GM12891 (cell line): ENCODE results near the gene MOGAT3. TPM values are rescaled to one million over a fixed set of nuclear protein-coding genes. Genes with fewer than 3 reads are reported as not detected.

Experiments used
- DNase-seq: peaks from one replicate; pipeline ENCODE4 v3.0.0; 2011; ENCODE audit warnings: low spot score; ENCODE audit not compliant: insufficient read length
- FAIRE-seq: peaks from 2 replicates; lab custom pipeline; 2011; peaks lifted over from hg19 to GRCh38; lab: Jason Lieb, UNC
- PAX5 ChIP-seq: IDR thresholded peaks from 2 replicates; pipeline ENCODE4 v1.6.1; 2011; ENCODE audit warnings: low read length, moderate library complexity, mild to moderate bottlenecking; ENCODE audit not compliant: insufficient read depth, severe bottlenecking
- POLR2A ChIP-seq: IDR thresholded peaks from 2 replicates; pipeline ENCODE4 v1.6.1; 2011; ENCODE audit warnings: low read depth, low read length, control low read depth
- POLR2AphosphoS5 ChIP-seq: IDR thresholded peaks from 2 replicates; pipeline ENCODE4 v1.6.1; 2011; ENCODE audit warnings: low read depth, low read length, control low read depth
- POU2F2 ChIP-seq: IDR thresholded peaks from 2 replicates; pipeline ENCODE4 v1.6.1; 2011; ENCODE audit warnings: low read depth, mild to moderate bottlenecking, control low read depth, low read length, moderate library complexity
- SPI1 ChIP-seq: IDR thresholded peaks from 2 replicates; pipeline ENCODE4 v1.6.1; 2011; ENCODE audit warnings: low read depth, low read length, control low read depth
- TAF1 ChIP-seq: IDR thresholded peaks from 2 replicates; pipeline ENCODE4 v1.6.1; 2011; ENCODE audit warnings: low read depth, low read length, control low read depth
- polyA plus RNA-seq: library from polyadenylated mRNA; unstranded; fragments of >200 nt; gene quantifications from one replicate; pipeline ENCODE4 v1.2.1, GENCODE V29; 2012; ENCODE audit warnings: low read depth, missing spikeins, inconsistent platforms; ENCODE audit not compliant: missing spikeins

Gene MOGAT3, protein sequence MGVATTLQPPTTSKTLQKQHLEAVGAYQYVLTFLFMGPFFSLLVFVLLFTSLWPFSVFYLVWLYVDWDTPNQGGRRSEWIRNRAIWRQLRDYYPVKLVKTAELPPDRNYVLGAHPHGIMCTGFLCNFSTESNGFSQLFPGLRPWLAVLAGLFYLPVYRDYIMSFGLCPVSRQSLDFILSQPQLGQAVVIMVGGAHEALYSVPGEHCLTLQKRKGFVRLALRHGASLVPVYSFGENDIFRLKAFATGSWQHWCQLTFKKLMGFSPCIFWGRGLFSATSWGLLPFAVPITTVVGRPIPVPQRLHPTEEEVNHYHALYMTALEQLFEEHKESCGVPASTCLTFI
- polyA plus RNA-seq, result not detected

GRCh38 chr7:101200862-101201599 lies at the start of gene MOGAT3:
Gene MOGAT3 (minus strand): TSS chr7:101201036. CDS start chr7:101200854, 182 bp downstream.
- DNase-seq (no peak), FAIRE-seq (no peak)
- TF ChIP-seq POLR2A (no peak), TAF1 (no peak), PAX5 (no peak), POU2F2 (no peak), SPI1 (no peak), POLR2AphosphoS5 (no peak)

GRCh38 chr7:101250324-101250723 lies 49.5 kb upstream of the MOGAT3 start:
- no peak for DNase-seq
- TF ChIP-seq SPI1 (peak; percentile 30; the same call in 1 of the 2 replicates), PAX5 (no peak)
- FAIRE-seq, result no peak

DNA sequence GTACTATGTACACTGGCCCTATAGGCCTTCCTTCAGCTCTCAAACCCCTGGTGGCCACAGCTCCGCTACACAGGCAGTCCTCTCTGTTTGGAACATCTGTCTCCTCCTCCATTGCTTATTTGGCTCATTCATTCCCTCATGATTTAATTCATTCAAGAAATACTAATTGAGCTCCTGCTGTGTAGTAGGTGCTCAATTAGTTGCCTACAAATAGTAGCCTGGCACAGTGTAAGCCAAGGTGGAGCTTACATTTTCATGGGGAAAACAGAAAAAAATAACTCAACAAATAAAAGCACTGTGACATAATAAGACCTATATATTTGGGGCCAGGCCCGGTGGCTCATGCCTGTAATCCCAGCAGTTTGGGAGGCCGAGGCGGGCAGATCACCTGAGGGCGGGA lies 47.4 kb upstream of the MOGAT3 start:
- FAIRE-seq, result no peak
- no peak for DNase-seq
- TF ChIP-seq SPI1 (no peak), PAX5 (no peak), POU2F2 (no peak), POLR2A (no peak), POLR2AphosphoS5 (no peak), TAF1 (no peak)

DNA sequence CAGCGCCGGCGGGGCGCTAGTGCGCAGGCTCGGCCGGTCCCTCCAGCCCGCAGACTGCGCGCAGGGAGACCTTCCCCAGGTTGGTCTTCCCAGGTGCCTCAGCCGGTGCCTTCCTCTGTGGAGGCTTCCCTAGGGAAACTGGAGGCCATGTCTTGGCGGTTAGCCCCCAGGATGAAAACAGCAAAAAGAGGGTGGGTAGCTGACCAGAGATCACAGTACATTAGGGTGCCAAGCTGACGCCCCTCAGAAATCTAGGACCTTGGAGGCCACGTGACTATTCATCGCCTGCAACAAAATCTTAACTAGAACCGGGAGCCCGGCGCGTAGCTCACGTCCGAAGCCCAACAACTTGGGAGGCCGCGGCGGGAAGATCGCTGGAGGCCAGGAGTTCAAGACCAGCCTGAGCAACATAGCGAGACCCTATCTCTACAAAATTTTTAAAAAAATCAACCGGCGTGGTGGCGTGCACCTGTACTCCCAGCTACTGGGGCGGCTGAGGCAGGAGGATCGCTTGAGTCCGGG lies 44.4 kb upstream of the MOGAT3 start:
- no peak for DNase-seq
- TF ChIP-seq POU2F2 (0 out of 2 replicates have a peak, but pooled peaks have one; percentile 14), POLR2AphosphoS5 (no peak)
- FAIRE-seq, result no peak

DNA sequence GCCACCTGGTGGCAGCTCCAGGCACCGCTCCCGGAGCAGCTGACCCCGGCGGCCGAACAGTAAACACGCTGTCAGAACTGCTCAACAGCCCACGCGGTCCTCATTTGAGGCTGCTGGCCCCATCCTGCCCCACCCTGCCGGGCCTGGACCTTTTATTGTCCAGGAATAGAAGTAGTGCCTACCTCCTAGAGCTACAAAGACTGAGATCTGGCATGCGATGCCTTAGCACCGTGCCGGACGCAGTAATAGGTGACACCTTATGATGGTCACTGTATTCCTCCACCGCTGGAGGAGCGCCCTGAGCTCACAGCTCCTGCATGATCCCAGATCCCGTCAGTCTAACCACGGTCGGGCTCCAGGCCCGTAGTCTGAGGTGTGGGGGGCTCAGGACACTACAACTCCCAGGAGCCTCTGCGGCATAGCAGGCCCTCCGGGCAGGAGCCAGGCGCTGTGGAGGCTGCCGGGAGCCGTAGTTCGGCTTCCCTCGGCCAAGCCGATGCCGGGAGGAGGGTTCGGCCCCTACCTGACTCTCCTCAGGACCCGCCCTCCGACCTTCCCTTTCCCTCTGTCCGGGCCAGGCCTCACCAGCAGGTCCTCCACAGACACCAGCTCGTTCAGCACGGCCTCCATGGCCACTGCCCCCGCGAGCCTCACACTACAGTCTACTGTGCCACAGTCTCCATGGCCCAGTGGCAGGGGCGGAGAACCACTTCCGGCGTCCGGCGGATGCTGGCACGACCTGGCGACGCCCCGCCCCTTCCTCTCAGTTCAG lies 43.7 kb upstream of the MOGAT3 start, which contains the start of gene FIS1:
Gene FIS1, minus strand, starts transcription at position 707 of the 772 bp plus-strand sequence. Its CDS starts 77 bp downstream, at position 630.
- TF ChIP-seq TAF1 (peak; percentile 70), POU2F2 (no peak), SPI1 (peak; percentile 56), PAX5 (no peak), POLR2AphosphoS5 (peak; percentile 95), POLR2A (peak; percentile 87)
- DNase-seq, result peak; percentile 92
- FAIRE-seq, result peak; percentile 94

DNA sequence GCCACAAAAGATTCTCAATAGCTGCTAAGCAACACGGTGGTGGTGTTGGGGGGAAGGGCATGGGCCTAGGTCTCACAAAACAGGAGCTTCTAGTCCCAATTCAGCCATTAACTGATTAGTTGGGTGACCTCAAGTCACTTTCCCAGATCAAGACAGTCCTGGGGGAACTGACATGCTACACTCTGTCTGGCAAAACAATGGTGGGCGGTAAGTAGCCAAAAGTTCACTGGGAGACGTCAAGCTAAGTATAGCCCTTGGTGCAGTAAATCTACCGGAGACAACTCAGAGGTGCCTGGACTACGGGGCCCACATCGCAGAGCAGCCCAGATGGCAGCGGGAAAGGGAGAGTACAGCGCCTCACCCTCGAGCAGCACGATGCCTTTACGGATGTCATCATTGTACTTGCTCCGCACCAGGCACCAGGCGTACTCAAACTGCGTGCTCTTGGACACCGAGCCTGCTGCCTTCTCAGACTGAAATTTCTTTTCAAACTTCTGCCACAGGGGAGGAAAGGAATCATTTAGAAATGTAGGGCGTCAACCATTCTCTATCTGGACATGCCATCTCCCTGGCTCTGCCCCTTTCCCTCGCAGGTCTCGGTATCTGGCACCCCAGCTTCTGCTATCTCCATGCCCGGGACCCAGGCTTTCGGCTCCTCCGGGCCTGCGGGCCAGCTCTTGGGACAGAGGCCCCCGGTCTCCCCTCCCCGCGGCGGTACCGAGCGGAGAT lies 43.0 kb upstream of the MOGAT3 start:
- no peak for DNase-seq

DNA sequence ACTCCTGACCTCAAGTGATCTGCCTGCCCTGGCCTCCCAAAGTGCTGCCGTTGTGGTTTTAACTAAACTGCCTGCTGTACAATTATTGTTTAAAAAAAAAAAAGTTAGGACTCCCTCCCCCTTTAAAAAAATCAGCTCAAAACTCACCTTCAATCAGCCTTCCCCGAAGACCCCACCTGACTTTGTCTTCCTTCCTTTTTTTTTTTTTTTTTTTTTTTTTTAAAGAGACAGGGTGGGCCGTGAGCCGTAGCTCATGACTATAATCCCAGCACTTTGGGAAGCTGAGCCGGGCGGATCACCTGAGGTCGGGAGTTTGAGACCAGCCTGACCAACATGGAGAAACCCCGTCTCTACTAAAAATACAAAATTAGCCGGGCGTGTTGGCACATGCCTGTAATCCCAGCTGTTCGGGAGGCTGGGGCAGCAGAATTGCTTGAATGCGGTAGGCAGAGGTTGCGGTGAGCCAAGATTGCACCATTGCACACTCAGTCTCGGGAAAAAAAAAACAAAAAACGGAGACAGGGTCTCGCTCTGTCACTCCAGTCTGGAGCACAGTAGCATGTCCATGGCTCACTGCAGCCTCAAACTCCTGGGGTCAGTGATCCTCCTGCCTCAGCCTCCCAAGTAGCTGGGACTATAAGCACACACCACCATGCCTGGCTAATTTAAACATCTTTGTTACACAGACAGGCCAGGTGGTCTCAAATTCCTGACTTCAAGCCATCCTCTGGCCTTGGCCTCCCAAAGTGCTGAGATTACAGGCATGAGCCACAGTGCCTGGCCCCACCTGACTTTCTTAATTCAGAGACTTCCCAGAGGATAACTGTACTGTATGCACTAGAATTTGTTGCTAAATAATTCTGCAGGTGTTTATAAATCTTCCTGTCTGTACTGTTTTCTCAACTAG lies 40.9 kb upstream of the MOGAT3 start:
- TF ChIP-seq TAF1 (no peak), POU2F2 (no peak), POLR2A (no peak), POLR2AphosphoS5 (no peak), SPI1 (no peak), PAX5 (no peak)
- DNase-seq (no peak), FAIRE-seq (no peak)

More for the DNA sequence above, 43.0 kb upstream of the MOGAT3 start:
- no peak for FAIRE-seq
- TF ChIP-seq POLR2AphosphoS5 (no peak), TAF1 (no peak), PAX5 (peak; percentile 13)

DNA sequence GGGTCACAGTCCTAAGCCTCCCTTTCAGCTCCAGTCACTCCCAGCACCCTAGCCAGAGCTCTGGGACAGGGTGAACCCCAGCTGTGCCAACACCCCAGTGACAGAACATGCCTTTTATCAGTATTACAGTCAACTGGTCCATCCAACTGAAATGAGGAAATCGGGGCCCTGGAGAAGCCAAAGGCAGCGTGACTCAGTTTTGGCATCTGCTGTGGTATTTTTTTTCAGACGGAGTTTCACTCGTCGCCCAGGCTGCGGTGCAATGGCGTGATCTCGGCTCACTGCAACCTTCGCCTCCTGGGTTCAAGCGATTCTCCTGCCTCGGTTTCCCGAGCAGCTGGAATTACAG lies 40.2 kb upstream of the MOGAT3 start:
- TF ChIP-seq POU2F2, result no peak
- TF ChIP-seq TAF1, result no peak
- no peak for TF ChIP-seq SPI1
- TF ChIP-seq POLR2A, result no peak
- TF ChIP-seq PAX5, result no peak
- no peak for TF ChIP-seq POLR2AphosphoS5
- FAIRE-seq (no peak), DNase-seq (no peak)
